IPS-NIHi7 (cell line): ENCODE data around the gene HRH1.
"Not testable (repeated sequence)": the region's sequence is repeated elsewhere in the genome, so short reads cannot be mapped to it uniquely, and the experiment has no call there.

Experiments used
- DNase-seq: peaks from one replicate; pipeline ENCODE4 v3.0.0; 2012; ENCODE audit warnings: mixed read lengths; ENCODE audit errors: extremely low spot score

The HRH1 gene

GRCh38 chr3:11143476-11143875, 10.8 kb upstream of the HRH1 start:
- DNase-seq: no peak

- no peak for DNase-seq
Observed at GRCh38 chr3:11144996-11145395, 9.3 kb upstream of the HRH1 start.

- no peak for DNase-seq
Observed at GRCh38 chr3:11145888-11146287, 8.4 kb upstream of the HRH1 start.

DNA sequence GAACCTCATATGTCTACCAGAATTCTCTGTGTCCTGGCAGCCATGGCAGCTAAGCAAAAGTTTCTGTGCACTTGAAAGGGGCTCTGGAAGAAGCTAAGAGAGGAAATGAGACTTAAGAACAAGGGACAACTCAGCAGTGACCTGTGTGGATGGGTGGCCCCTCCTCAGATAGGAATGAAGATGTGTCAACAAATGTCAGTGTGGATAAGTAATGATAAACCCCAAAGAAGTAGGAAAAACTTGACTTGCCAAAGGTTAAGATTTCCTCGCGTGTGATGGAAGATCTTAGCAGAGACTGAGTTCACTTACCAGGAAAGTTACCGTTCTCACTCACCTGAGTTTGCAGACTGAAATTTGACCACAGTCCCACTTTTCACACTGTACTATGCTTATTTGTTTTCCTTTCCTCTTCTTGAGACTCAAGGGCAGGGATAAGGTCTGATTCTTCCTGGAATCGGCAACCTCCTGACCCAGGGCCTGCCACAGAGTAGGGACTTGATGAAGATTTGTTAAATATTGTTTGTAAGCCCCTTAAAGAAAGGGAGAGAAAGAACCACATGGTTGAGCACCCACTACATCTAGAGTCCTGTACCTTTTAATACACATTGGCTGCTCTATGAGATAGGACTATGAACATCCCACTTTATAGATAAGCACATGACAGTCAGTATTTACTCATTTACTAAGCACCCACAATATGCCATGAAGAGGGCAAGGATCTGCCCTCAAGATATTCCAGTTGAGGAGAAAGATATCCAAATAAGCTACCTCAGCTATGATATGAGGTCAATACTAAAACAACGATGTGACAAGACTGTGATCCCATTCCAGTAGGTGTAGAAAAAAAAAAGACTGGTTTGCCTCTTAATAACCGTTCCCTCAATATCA, 7.3 kb upstream of the HRH1 start:
- no peak for DNase-seq

- no peak for DNase-seq
Observed at GRCh38 chr3:11150256-11150655, 4.0 kb upstream of the HRH1 start.

GRCh38 chr3:11152301-11152700, 2.0 kb upstream of the HRH1 start:
- DNase-seq: no peak

GRCh38 chr3:11154953-11155325, 646 bp downstream of the HRH1 start:
- peak; percentile 49 for DNase-seq

GRCh38 chr3:11155341-11156025, 1.2 kb downstream of the HRH1 start:
- peak; percentile 87 for DNase-seq

DNA sequence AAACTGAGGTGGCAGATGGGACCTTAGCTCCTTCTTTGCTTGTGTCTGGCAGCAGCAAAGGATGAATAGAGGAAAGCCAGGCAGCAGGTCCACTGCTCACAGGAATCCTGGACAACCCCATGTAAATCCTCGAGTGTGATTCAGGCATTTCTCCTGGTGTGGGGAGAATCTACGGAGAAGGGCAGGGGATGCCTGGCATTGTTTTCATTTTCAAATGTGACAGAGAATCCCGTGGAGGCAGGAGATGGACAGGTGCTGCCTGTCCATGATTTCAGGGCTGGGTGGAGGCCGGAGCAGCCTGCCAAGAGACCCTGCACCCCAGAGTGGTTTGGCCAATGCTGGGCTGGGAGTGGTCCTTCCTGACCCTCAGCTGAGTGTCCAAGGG, 1.7 kb downstream of the HRH1 start:
- no peak for DNase-seq

GRCh38 chr3:11157421-11157820, 3.1 kb downstream of the HRH1 start:
- no peak for DNase-seq

- no peak for DNase-seq
Observed at GRCh38 chr3:11159421-11159904, 5.2 kb downstream of the HRH1 start.

- DNase-seq: no peak
Observed at GRCh38 chr3:11161666-11162065, 7.4 kb downstream of the HRH1 start.

DNA sequence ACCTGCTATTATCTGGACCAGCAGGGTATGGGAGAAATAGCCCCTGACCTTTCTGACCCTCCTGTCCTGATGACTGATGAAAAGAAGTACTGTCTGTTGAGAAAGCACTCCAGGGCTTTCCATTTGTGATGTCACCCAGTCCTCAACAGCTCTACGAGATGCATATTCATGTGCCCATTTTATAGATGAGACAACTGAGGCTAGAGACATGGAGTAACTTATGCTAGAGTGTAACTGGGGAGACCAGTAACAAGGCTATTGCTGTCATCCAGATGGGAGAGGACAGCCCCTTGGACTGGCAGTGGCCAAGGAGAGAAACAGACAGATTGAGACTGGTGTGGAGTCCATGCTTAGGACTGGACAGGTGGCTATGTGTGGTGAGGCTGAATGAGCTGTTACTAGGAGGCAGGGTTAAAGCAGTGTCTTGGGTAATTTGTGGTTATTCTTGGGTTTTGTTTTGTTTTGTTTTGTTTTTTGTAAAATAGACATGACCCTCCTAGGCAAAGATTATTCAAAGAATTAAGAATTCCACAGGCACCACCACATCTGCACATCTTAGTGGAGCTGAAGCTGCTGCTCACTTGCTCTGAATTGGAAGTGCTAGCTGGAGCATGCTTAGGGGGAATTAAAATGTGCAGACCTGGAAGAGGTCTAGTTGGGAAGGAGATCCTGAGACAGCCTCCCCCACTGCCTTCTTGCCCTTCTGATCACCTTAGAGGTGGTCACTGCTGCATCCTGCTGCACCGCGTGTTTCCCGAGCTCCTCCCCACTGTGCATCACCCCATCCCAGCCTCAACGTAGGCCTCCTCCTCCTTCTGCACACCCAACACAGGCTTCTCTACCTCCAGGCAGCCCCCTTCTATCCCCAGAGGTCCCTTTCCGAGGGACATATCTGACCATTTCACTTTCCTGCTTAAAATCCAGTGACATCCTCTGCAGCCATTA, 8.4 kb downstream of the HRH1 start:
- DNase-seq: no peak

DNA sequence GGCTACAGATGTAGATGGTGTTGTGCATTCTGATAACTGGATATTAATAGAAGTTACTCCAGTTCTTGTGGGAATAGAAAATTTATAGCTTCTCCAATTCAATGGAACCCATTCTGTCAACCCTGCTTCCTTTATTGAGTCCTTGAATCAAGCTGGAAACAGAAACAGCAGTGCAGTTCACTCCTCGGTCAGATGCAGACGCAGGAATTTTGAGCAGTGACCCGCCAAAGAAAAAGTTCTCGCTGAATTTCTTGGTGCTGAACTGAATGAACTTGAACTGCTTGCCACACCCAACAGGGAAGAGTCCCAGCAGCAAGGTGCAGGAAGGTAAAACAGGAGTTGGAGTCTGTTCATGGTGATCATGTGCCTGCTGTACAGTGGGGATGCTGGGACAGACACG, 10.3 kb downstream of the HRH1 start:
- DNase-seq: no peak

GRCh38 chr3:11165476-11165875, 11.2 kb downstream of the HRH1 start:
- no peak for DNase-seq

GRCh38 chr3:11166807-11167400, 12.6 kb downstream of the HRH1 start:
- not testable (repeated sequence) for DNase-seq

GRCh38 chr3:11167590-11167989, 13.3 kb downstream of the HRH1 start:
- DNase-seq: no peak

DNA sequence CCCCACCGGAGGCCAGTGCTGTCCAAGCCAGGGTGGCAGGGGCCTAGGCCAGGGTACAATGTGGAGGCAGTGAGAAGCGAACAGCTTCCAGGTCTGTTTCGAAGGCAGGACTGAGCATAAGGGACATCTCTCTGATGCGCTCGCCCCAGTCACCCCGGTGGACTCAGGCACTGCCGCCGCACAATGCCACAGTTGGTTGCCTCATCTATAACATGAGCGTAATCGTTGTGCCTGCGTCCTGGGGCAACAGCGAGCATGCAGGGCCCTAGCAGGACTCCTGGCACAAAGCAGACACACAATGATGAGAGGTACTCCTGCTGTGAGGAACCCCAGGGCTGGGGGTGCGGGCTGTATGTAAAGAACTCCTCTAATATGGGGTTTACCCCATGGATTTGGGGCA, 14.1 kb downstream of the HRH1 start:
- no peak for DNase-seq

DNA sequence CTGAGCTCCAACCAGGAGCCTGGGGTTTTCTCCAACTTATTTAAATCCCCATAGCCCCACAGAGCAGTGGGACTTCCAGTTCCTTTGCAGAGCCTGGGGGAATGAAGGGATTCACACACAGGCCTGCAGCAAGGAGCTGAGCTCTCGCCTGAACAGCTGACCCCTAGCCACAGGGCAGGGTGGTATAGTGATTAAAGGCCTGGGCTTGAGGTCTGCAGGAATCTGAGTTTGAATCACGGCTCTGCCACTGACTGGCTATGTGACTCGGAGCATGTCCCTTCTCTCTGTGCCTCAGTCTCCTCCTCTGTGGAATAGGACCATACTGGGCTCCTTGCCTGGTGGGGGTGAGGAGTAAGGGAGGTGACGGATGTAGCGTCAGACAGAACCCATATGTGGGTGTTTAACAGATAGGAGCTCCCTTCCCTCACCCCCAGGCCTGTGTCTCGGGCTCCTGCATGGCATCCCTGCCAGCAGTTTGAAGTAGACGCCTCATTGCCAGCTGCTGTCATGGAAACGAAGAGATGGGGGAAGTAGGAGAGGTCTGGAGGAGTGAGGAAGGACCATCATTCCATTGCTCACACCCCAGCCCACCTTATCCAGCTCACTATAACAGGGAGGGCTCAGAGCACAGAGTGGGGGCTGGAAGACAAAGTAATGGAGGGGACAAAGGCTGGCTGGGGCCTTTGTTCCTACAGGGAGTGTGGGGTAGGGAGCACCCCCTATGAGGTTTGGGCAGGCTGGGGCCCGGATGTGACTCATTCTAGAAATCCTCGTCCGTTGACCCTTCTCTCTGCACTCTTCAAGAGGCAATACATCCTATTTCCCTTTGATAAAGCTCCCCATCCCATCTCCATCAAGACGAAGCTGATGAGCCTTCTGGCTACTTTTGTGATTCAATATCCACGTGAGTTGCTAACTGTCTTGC, 14.8 kb downstream of the HRH1 start:
- no peak for DNase-seq

DNA sequence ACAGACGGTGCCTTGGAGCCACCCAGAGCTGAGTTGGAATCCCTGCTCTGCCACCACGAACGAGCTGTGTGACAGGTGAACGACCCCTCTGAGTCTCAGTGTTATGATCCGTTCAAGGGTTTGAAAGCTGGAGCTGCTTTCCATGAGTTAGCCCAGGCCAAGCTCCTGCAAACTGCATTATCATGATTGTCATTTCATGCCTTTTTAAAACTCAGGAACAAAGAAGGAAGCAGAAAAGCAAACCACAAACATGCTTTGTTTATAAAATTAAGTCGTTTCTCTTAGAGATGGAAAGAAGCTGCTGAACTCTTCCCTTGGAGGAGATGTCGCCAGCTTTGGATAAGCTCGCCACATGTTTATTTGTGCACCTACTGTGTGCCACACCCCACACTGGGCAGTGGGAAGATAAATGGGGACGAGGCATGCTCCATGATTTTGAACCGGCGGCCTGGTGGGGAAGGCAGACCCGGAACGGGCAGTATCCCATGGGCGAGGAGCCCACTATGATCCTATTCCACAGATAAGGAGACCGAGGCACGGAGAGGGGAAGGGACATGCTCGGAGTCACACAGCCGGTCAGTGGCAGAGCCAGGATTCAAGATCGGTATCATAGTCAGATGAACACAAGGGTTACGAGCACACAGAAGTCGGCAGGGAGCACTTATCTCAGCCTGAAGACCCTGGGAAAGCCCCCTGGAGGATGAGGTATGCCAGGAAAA, 15.9 kb downstream of the HRH1 start:
- DNase-seq: no peak
